NCI-H226 (cell line): ENCODE measurements around the gene GDAP1L1.
"Not testable (repeated sequence)": the region's sequence is repeated elsewhere in the genome, so short reads cannot be mapped to it uniquely, and the experiment has no call there.

Experiments used
- DNase-seq: peaks from one replicate; pipeline ENCODE4 v3.0.0-alpha.2; 2015

Gene GDAP1L1

DNA sequence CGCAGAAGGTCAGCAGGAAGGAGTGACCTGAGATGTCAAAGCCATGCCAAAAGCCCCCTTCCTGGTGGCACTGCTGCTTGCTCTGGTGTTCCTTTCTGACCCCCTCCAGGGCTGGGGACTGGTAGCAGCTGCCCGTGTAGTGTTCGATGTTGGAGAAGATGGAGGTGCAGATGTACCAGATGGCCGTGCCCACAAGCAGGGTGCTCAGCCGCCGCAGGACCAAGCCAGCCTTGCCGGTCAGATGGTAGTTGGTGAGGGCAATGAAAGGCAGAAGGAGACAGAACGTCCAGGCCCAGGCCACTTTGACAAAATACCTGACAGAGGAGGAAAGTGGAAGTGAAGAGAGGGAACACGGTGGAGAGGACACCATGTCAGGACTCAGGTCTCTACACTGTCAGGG, 59.8 kb downstream of the GDAP1L1 start:
- no peak for DNase-seq

DNA sequence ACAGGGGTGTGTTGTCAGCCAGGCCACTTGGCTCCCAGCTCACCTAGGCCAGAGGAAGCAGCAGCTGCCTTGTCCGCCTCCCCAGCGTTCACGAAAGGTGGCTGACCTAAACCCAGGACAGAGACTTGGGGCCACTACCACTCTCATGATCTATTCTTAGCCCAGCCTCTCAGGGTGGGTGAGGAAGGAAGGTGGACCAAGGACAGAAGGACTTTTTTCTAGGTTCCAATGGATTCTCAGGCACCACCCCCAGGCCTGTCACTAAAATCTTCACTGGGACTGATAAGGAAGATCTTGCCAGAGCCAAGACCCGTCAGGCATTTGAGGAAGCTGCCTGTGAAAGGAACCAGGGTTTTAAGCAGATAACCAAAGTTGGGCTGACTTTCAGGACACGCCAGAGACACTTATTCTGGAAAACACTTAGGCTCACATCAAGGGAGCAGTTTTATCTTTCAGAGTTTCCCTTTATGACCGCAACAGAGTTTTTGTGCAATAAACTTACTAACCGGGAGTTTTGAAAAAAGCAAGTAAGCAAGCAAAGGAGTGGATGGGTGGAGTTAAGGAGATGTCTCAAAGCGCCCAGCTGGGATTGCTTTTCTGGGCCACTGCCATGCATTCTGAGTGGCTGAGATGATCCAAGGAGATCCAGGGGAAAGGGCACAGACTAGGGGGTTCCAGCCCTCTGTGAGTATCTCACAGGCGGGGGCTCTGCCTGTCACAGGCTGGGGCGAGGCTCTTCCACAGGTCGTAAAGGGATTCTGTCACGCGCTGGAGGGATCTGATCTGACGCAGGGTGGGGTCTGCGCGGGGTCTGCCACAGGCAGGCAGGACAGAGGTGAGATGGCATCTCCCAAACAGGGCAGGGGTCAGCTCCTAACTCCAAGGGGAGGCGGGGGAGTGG, 62.9 kb downstream of the GDAP1L1 start:
- no peak for DNase-seq

DNA sequence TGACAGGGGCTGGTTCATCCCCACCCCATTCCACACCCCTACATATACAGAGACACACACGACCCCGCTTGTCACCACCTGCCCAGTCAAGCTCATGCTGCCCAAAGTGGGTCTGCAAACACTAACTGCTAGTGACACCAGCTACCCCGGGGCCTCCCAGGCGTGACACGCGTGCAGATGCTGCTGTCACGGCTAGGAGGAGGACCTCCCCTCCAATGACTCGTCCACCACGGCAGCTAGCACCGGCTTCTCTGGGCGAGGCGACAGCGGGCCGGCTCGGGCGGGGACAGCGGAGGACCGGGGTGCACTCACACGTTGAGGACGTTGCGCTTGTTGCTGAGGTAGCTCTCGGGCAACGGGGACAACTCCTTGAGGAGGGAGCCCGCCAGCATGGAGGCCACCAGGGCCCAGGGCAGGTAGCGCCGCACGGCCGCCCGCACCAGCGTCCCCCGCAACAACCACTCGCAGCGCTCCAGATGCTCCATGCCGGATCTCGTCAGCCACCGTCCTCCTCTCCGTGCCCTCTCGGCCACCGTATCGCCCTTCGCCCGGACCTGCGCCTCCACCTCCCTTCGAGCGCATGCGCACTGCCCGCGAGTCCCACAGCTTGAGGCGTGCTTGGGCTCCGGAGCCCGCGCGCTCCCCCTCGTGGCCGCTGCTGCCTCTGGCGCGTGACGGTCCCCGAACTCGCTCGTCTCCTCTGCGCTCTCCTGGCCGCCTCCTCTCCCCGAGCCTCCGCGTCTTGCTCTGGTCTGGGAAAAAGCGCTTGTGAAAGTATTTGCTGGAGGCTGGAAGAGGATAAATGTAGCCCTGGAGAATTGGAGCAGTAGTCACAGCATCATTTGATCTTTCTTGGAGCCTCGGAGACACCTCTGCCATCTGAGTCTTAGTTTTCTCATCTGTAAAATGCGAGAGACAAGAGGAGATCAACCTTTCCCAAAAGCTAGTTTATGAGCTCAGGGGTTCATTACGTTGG, 63.8 kb downstream of the GDAP1L1 start, which contains the start of gene FITM2:
Gene FITM2 (minus strand): TSS at position 539 of the 976 bp plus-strand sequence. CDS start 54 bp downstream, at position 485.
- DNase-seq = peak; percentile 91

DNA sequence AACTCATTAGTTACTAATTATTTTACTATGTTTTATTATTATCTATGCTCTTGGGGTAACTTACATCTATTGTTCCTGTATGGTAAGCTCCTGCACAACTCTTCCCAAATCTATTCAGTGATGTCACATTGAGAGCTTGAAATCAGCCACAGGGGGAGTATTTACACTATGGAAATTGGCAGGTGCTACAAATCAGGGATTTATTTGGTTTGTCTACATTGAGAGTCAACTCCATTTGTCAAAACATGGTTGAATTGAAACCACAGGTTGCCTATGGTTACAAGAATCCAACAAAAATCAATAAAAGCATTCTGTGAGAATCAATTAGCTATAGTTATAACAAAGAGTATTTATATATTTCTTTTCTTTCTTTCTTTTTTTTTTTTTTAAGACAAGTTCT, 67.8 kb downstream of the GDAP1L1 start:
- no peak for DNase-seq

DNA sequence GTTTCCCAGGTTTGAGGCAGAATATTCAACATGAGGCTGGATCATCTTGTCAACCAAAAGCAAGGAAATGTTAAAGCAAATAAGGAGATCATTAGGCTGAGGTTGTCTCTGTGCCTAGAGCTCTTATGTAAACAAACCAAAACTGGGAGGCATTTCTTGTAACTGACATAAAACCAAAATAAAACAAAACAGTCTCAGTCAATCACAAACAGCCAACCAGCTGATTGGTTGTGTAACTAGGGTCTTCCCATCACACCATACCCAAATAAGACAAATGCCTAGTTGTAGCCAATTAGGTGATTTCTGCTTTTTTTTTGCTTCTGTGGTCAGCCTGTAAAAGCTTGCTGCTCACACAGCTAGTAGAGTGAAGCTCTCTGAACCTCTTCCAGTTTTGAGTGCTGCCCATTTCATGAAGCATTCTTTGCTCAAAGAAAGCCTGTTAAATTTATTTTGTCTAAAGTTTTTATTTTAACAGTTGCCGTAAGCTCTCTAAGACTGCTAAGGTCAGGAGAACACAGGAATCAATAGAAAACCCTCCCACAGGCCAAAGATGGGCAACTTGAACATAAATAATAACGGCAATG, 72.8 kb downstream of the GDAP1L1 start:
- no peak for DNase-seq

DNA sequence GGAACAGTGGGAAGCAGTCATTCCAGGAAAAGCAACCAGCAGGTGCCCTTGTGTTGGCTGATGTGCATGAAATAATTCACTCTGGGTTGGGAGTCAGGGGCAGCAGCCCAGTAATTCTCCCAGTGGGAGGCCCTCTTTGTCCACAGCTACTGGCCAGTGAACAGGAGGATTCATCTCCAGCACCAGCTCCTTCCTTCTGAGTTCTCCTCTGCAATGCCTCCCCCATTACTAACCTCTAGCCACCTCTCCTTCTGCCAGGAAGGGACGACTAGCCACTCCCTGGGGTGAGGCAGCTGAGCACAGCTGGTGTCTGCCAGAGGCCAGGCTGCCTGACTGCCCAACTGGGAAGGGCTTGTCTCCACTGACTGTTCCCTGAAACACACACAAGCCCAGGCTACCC, 77.2 kb downstream of the GDAP1L1 start:
- DNase-seq = peak; percentile 10

DNA sequence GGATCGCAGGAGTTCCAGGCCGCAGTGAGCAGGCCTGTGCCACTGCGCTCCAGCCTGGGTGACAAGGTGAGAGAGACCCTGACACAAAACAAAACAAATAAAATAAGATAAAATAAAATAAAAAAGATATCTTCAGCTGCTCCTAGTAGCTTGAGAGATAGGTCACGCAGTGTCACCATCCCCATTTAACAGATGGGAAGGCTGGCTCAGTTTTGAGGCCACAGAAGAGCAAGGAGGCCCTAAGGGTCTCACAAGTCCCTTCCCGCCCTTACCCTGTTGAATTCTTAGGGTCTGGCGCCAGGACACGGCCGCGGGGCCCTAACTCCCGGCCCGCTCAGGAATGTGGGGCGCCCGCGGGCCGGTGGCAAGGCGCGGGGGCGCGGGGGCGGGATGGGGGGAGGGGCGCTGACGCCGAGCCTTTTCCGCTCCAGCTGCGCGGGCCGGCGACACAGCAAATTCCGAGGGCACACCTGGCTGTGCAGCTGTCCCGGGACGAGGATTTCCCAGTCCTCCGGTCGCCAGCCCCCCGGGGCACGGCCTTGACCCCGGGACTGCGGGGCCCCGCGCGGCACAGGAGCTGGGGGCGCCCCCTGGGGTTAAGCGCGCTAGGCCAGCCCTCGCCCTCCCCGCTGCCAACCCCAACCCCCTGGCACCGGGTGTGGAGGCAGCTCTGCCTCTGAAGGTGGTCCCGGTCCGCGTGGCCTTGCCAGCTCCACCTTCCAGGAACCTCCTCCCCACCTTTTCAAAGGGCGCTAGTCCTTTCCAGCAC, 79.5 kb downstream of the GDAP1L1 start:
- DNase-seq = no peak

DNA sequence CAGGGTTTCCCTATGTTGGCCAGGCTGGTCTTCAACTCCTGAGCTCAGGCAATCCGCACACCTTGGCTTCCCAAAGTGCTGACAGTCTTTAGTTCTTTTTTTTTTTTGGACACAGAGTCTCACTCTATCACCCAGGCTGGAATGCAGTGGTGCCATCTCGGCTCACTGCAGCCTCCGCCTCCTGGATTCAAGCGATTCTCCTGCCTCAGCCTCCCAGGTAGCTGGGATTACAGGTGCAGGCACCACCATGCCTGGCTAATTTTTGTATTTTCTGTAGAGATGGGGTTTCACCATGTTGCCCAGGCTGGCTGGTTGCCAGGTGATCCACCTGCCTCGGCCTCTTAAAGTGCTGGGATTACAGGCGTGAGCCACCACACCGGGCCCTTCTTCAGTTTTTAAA, 80.6 kb downstream of the GDAP1L1 start:
- DNase-seq = not testable (repeated sequence)

DNA sequence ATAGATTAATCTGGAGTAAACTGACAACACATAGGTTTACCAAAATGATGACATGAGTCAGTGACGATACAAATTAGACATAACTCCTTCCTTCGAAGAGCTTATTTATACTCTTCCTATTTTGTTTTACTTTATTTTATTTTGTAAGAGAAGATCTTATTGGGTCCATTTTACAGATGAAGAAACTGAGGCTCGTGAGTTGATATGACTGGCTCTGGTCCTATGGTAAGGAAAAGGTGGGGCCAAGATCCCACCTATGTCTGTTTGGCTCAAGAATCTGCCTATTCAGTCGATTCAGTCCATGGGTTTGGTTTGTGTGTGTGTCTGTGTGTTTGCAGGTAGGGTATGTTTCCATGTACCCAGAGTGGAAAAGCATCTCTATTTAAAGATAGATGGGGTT, 81.3 kb downstream of the GDAP1L1 start:
- DNase-seq = no peak
